A549 (cell line): Measurements from ENCODE around the gene TAS2R60.

Experiments used
- MYC ChIP-seq: IDR thresholded peaks from 2 replicates; pipeline ENCODE4 v1.6.1; 2012; ENCODE audit warnings: mild to moderate bottlenecking, inconsistent platforms, low read length, improper control_type of control experiment, borderline replicate concordance
- POLR2A ChIP-seq: IDR thresholded peaks from 2 replicates; pipeline ENCODE4 v1.6.1; 2012; ENCODE audit warnings: mild to moderate bottlenecking, low read length
- RCOR1 ChIP-seq: fragments of 150-350 bp; IDR thresholded peaks from 2 replicates; pipeline ENCODE4 v1.6.1; 2014; ENCODE audit warnings: antibody characterized with exemption, low read length, low read depth
- TF ChIP-seq, protein P1 (sequence below): fragments of 200-600 bp; sonication (generic); IDR thresholded peaks from 2 replicates; pipeline ENCODE4 v1.6.1; 2016; ENCODE audit warnings: antibody characterized with exemption, mild to moderate bottlenecking, moderate library complexity

DNA sequence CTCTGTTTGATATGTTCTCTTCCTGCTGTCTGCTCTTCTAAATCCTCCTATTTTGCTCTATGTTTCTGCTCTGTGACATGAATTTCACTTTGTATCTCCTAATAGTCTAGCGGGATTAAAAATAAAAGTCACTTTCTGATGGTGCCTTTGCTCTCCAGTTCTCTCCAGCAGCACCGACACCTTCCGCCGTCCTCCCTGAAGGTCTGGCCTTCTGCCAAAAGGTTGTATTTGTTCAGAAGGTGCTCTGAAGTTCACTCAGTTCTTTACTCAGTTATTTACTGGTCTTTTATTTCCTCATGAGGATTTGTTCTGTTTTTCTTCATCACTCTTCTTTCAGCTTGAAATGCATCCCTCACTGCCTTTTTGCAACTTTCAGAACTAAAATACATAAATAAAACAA is 23.4 kb upstream of the TAS2R60 start:
- TF ChIP-seq POLR2A, result no peak
- no peak for TF ChIP-seq RCOR1
- TF ChIP-seq, protein P1, sequence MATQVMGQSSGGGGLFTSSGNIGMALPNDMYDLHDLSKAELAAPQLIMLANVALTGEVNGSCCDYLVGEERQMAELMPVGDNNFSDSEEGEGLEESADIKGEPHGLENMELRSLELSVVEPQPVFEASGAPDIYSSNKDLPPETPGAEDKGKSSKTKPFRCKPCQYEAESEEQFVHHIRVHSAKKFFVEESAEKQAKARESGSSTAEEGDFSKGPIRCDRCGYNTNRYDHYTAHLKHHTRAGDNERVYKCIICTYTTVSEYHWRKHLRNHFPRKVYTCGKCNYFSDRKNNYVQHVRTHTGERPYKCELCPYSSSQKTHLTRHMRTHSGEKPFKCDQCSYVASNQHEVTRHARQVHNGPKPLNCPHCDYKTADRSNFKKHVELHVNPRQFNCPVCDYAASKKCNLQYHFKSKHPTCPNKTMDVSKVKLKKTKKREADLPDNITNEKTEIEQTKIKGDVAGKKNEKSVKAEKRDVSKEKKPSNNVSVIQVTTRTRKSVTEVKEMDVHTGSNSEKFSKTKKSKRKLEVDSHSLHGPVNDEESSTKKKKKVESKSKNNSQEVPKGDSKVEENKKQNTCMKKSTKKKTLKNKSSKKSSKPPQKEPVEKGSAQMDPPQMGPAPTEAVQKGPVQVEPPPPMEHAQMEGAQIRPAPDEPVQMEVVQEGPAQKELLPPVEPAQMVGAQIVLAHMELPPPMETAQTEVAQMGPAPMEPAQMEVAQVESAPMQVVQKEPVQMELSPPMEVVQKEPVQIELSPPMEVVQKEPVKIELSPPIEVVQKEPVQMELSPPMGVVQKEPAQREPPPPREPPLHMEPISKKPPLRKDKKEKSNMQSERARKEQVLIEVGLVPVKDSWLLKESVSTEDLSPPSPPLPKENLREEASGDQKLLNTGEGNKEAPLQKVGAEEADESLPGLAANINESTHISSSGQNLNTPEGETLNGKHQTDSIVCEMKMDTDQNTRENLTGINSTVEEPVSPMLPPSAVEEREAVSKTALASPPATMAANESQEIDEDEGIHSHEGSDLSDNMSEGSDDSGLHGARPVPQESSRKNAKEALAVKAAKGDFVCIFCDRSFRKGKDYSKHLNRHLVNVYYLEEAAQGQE, result no peak
- no peak for TF ChIP-seq MYC
